SK-N-SH treated with all-trans-retinoic acid at 6 μM for 48 hours (cell line): ENCODE data around the gene AGR2.

Experiments
- BACH2 ChIP-seq: fragments of 250-450 bp; sonication (Bioruptor Pico); IDR thresholded peaks from 2 replicates; pipeline ENCODE4 v1.9.0; 2021; ENCODE audit warnings: mild to moderate bottlenecking, borderline replicate concordance
- ESRRG ChIP-seq: fragments of 250-450 bp; sonication (Bioruptor Pico); IDR thresholded peaks from 2 replicates; pipeline ENCODE4 v1.6.1; 2021; ENCODE audit warnings: mild to moderate bottlenecking
- PPARA ChIP-seq: fragments of 250-450 bp; sonication (Bioruptor Pico); IDR thresholded peaks from 2 replicates; pipeline ENCODE4 v1.5.0; 2020; ENCODE audit warnings: mild to moderate bottlenecking, borderline replicate concordance
- SNAI2 ChIP-seq: fragments of 250-450 bp; sonication (Bioruptor Pico); IDR thresholded peaks from 2 replicates; pipeline ENCODE4 v1.5.0; 2020; ENCODE audit warnings: mild to moderate bottlenecking, moderate library complexity
- ZFP3 ChIP-seq: fragments of 250-450 bp; sonication (Bioruptor Pico); IDR thresholded peaks from 2 replicates; pipeline ENCODE4 v1.5.0; 2020; ENCODE audit warnings: mild to moderate bottlenecking, moderate library complexity
- ZNF70 ChIP-seq: fragments of 450-650 bp; formaldehyde crosslinking; IDR thresholded peaks from 2 replicates; pipeline ENCODE4 v1.5.0; 2020; ENCODE audit warnings: mild to moderate bottlenecking, moderate library complexity
- TF ChIP-seq, protein P1 (sequence below): fragments of 250-450 bp; sonication (Bioruptor Pico); IDR thresholded peaks from 2 replicates; pipeline ENCODE4 v1.5.1; 2020; ENCODE audit warnings: low read depth, mild to moderate bottlenecking, moderate library complexity

DNA sequence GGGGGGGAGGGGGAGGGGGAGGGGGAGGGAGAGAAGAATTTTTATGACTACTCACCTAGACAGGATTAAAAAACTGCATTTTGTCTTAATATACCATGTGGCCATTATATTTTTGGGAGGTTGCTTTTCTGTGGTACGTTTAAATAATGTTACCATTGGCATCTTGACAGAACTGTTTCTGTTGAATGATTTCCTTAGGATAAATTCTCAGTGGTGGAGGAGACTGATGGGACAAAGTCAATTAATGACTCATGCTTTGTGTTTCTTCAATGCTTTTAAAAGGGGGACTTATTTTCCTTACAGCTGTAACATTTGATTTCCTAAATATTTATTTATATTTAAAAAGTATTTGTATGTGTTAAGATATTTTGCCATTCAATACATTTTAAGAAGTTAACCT, 13.7 kb downstream of the AGR2 start:
- no peak for TF ChIP-seq ZNF70 (CRISPR knock-in tag)
- TF ChIP-seq SNAI2 (CRISPR knock-in tag): no peak
- no peak for TF ChIP-seq ESRRG (CRISPR knock-in tag)
- no peak for TF ChIP-seq ZFP3 (CRISPR knock-in tag)
- no peak for TF ChIP-seq BACH2 (CRISPR knock-in tag)
- TF ChIP-seq, protein P1, sequence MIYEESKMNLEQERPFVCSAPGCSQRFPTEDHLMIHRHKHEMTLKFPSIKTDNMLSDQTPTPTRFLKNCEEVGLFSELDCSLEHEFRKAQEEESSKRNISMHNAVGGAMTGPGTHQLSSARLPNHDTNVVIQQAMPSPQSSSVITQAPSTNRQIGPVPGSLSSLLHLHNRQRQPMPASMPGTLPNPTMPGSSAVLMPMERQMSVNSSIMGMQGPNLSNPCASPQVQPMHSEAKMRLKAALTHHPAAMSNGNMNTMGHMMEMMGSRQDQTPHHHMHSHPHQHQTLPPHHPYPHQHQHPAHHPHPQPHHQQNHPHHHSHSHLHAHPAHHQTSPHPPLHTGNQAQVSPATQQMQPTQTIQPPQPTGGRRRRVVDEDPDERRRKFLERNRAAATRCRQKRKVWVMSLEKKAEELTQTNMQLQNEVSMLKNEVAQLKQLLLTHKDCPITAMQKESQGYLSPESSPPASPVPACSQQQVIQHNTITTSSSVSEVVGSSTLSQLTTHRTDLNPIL: no peak
- TF ChIP-seq PPARA: no peak
